LNCAP (cell line): ENCODE results near the gene FAXDC2.

Source experiments
- TF ChIP-seq, protein P1 (sequence below): fragments of 450-650 bp; IDR thresholded peaks from 2 replicates; pipeline ENCODE4 v1.5.1; 2017; ENCODE audit warnings: mild to moderate bottlenecking

FAXDC2 gene

DNA sequence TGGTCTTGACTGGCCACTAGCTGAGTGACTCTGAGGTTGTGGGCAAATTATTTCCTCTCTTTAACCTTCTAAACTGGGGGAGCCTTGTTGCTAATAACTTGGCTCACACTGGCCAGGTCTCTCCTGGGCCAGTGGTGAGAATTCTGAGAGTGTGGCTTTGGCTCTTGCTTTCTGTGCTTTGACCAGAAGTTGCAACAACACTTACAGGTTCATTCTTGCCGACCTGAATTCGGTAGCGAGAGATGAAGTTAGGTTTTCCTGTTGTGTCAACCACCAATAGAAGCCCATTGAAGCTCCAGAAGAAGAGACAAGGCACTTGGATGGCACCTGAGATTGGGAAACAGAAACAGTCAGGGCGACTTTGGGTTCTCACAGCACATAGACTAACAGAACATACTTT lies 19.8 kb downstream of the FAXDC2 start:
- TF ChIP-seq, protein P1, sequence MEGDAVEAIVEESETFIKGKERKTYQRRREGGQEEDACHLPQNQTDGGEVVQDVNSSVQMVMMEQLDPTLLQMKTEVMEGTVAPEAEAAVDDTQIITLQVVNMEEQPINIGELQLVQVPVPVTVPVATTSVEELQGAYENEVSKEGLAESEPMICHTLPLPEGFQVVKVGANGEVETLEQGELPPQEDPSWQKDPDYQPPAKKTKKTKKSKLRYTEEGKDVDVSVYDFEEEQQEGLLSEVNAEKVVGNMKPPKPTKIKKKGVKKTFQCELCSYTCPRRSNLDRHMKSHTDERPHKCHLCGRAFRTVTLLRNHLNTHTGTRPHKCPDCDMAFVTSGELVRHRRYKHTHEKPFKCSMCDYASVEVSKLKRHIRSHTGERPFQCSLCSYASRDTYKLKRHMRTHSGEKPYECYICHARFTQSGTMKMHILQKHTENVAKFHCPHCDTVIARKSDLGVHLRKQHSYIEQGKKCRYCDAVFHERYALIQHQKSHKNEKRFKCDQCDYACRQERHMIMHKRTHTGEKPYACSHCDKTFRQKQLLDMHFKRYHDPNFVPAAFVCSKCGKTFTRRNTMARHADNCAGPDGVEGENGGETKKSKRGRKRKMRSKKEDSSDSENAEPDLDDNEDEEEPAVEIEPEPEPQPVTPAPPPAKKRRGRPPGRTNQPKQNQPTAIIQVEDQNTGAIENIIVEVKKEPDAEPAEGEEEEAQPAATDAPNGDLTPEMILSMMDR = no peak

DNA sequence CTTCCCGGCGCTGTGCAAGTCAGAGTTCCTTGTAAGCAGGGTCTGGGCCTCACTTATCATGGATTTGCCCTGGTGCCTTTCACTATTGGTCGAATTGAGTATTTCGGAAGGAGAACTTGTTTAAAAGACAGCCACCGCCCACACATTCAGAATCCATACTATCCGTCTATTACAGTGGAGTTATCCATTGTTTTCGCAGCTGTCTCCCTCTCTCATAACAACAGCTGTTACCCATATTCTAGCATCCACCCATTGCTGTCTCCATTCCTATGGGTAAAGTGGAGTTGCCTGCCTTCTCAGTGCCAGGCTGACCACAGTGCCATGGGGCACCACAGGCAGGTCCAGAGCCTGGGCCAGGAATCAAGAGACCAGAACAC lies 20.2 kb downstream of the FAXDC2 start:
- TF ChIP-seq, protein P1 = no peak

DNA sequence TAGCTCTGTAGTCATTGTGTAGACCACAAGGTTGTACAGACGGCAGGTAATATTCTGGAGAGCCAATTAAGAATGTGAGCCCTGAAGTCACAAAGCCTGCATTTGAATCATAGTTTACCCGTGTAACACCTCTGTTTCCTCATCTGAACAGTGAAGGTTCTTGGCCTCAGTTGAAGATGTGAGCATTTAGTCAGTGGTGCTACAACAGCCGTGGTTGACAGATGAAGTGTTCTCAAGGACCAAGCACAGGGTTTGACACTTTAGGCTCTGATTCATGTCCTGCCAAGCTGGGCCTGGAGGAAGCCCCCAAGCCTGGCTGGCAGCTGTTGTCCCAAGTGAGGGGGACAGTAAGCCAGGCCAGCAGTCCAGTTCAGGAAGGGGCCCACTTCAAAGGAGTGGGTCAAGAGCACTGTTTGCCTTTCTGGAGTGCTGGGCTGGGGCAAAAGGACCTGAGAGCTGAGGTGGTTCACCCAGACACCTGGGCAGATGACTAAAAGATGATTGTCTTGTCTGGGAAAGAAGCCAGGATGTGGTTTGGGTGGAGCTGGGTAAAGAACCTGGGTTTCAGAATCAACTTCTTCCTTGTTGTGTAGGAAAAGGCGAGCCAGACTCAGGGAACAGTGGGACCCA lies 20.7 kb downstream of the FAXDC2 start:
- TF ChIP-seq, protein P1 = no peak

DNA sequence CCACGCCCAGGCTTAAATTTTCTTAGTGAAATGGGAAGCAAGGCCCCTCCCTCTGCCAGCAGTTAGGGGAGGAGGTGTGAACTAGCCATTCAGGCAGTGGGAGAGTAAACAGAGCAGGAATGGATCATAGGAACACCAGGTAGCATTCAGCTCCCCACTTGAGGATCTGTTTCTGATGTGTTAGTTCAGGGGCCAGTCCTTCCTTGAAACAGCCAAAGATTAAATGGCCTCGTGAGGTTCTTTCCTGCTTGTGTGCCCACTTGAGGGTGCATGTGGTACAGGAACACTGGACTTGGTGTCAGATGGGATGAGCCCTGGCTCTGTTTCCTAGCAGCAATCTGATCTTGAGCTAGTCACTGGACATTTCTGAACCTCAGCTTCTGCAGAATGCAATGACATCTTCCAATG lies 21.2 kb downstream of the FAXDC2 start:
- TF ChIP-seq, protein P1 = no peak

DNA sequence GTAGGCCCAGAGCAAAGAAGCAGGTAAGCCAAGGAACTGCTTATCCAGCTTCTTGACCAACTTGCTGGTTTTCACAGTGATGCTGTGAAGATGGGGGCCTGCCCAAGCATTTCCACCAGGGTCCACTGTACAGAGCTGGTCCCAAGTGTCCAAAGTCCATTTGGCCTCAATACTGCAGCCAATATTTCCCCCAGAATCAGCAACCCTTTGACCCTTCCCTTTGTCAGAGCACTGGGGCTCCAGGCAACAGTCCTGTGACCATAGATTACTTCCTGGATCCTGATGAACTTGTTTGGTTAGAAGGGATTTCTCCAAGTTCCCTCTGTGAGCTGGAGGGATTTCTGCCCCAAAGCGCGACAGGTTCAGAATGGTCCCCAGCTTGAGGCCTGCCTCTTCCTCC lies 26.3 kb downstream of the FAXDC2 start:
- TF ChIP-seq, protein P1 = no peak

DNA sequence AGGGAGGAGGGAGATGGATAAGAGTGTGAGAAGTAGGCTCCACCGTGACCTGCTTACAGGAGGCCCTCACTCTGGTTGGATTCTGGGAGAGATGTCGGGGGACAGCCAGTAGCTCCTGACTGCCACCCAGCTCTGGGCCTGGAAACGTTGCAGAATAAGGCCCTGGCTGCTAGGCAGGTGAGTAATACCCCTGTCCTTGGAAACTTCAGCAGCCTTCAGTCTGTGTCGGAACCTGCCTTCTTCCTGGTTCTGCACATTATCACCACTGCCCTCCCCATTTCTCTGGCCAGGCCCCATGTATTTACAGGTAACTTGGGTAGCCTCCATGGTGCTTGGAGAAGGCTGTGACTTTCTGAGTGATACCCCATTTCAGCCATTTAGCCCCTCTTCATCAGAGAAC lies 26.8 kb downstream of the FAXDC2 start:
- TF ChIP-seq, protein P1 = no peak

DNA sequence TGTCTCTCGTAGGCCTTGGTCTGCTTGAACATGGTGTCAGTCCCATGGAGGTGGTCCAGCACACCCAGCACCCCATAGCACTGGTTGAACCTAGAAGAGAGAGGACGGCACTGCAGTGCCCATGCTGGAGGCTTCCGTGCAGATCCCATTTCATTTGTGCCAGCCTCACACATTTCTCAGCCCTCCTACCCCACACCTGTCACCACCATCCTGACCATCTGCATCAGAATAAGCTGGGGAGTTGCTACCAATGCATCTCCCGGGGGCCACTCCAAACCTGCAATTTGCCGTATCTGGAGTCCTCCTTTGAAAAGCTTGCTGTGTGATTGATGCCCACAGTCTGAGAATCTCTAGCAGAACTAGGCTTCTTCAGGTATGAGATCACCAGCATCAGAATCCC lies 30.0 kb downstream of the FAXDC2 start:
- TF ChIP-seq, protein P1 = no peak

DNA sequence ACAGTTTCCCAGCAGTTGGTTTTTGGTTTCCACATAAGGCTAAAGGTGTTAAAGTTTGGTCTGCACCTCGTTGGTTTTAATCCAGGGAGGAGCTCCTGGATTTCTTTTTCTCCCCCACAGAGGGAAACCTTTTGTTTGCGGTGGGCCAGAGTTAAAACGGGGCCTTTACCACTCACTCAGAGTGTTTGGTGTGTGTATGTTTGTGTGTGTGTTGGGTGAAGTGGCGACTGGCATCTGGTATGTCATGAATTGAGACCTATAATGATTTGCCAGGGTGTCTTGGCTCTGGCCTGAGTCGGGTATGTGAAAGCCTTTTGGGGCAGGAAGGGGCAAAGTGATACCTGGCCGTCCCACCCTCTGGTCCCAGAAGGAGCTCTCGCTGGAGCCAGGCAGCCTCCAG lies 30.9 kb downstream of the FAXDC2 start:
- TF ChIP-seq, protein P1 = no peak
